KG1 (cell line): Measurements from ENCODE around the gene SFT2D1.

Experiments used
- DNase-seq: peaks from one replicate; lab custom pipeline; 2025; lab: John Stamatoyannopoulos, UW

Gene SFT2D1

GRCh38 chr6:166307082-166308032 is 35.0 kb downstream of the SFT2D1 start:
- no peak for DNase-seq

DNA sequence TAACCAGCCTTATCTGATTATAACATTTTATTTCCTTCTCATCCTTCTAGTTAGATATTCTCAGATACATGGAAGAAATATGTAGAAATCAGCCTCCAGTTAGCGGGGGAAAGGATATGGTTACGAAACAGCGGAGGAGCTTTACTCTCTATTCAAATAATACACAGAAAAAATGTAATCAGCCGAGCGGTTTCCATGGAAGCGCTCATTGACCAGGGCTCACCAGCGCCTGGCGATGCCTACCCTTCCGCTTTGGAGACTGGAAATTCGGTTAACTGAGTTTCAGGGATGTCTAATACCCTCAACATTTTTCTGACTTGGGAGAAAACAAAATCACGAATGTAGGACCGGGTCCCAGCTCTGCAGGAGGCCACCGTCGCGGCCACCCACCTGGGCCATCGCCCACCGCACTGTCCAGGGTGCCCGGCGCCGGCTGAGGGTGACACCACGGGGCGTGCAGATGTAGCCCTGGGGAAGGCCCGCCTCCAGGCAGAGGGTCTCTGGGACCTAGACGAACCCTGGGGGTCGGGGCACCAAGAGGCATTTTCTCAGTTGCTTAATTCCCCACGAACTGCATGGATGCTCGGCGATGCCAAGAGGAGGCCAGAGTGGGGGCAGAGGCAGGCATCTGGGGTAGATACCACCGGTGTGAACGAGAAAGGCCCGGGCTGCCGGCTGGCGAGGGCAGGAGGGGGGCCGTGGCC is 35.8 kb downstream of the SFT2D1 start:
- DNase-seq = no peak

DNA sequence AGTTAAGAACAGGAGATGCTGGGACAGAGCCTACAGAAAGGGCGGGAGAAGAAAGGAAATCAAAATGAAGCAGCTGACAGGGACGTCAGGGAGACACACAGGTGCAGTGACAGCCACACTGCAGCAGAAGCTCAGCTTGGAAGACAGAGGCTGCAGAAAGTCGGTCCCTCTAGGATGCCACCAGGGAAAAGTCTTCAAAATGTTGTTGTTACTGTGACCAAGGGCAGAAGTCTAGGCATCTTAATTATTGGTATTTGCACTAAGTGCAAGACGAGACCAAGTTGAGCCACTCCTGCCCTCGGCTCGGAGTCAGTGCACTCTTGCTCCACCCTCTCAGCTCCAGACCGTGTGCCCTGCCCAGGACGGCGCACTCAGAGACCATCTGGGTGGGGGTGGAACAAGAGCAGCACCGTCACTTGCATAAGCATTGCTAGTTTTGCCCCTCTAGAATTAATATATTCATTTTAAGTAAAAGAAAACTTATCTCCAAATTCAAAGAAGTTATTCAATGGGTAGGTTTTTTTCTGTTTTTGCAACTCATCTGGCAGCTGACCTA is 36.7 kb downstream of the SFT2D1 start:
- no peak for DNase-seq

GRCh38 chr6:166304106-166304505 is 38.2 kb downstream of the SFT2D1 start:
- no peak for DNase-seq

DNA sequence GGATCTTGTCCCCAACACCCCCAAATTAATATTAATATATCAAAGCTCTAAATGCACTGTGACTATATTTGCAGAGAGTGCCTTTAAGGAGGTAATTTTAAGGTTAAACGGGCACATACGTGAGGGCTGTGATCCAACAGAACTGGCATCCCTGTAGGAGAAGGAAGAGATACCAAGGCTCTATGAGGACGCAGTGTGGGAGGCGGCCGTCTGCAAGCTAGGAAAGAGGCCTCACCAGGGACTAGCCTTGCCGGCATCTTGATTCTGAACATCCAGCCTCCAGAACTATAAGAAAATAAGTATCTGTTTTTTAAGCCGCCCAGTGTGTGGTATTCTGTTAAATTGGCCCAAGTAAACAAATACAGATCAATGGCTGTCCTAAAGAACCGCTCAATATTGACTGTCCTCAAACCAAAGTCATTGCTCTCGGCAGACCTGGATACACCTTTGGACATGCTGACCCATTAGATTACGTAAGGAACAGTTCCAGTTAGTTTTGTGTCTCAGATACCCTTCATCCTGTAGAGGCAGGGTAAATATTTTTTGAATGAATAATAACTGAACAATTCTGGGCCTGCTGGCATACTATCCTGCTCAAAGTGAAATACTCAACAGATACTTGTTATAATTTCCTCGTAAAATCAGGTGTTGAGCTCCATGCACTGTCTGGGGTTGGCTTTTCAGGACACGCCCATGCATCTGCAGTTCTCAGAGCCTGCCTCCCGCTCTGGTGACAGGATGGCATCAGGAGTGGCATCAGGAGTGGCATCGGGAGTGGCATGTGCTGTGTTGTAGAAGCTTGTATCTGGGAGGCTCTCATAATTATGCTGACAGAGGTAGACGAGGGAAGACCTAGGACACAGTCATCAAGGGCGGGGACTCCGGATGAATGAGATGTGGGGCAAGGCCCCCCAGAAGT is 40.5 kb downstream of the SFT2D1 start:
- no peak for DNase-seq

DNA sequence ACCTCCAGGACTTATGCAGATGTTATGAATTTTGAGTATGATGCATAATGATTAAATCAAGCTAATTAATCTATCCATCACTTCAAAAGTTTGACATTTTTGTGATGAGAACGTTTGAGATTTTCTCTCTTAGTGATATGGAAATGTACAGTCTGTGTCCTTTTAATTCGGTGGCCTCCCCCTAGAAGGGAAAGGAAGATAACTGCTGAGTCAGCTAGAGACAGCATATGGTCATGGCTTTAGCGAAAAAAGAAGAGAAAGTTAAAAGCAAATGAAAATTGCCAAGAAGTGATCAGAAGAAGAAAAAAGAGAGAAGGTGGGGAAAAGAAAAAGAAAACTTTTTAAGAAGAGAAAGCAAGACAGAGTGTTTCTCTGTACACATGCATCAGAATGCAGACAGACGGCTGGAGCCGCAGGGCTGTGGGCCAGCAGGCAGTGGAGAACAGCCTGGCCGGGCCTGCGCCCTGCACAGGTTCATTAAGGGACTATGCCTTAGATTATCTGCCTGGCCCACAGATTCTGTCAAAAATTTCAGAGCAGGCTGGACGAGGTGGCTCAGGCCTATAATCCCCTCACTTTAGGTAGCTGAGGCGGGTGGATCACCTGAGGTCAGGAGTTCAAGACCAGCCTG is 41.9 kb downstream of the SFT2D1 start:
- no peak for DNase-seq

DNA sequence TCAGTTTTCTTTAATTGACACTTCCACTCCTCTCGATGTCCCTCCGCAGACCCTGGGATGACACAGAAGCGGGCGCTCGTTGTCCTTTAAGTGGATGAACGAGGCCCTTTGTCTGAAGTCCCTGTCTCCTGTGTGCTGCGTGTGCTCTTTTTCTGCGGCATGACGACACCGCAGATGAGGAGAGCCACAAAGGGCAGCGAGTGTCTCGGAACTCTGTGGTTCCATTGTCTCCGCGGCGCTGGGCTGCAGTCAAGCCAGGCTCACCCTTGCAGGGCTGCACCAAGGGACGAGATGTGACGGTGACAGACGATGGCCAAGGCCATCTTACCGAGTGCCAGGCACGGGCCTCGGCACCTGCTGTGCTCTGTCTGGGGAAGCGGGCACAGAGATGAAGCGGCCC is 44.7 kb downstream of the SFT2D1 start:
- DNase-seq = no peak

GRCh38 chr6:166296035-166296883 is 46.1 kb downstream of the SFT2D1 start:
- DNase-seq = no peak

GRCh38 chr6:166293731-166294584 is 48.4 kb downstream of the SFT2D1 start:
- DNase-seq = no peak

DNA sequence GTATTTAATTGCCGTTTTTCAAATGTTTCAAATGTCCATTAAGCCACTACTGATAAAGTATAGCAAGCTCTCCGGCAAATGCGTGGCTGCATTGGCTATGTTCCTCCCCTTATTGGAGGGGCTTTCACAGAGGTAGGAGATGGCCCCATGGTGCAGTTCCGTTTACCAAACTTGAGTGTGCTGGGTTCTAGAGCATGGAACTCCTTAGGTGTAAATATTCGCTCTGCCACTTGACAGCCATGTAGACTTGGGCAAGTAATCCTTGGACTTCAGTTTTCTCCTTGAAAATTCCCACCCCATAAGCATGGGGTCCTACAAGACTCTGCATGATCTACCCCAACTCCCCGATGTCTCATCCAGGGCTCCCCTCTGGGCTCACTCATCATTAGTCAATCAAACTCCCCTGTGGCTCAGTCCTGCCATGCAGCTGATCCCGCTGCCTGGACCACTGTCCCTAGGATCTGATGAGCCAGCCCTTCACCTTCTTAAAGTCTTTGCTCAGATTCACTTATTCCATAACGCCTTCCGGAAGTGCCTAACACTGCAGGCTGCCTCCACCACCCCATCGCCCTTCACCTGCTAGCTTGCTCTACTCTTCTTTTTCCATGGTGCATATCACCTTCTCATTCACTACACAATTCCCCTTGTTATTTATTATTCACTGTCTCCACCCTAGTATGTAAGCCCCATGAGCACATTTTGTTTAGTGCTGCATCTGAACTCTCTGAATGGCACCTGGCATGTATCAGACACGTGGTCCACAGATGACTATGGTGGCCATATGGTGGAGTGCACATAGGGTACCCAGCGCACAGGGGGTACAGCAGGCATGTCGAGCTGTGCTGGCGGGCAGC is 52.9 kb downstream of the SFT2D1 start:
- DNase-seq = no peak

- DNase-seq = no peak
Measured at GRCh38 chr6:166286839-166287271, 55.5 kb downstream of the SFT2D1 start.

GRCh38 chr6:166285233-166285632 is 57.1 kb downstream of the SFT2D1 start:
- no peak for DNase-seq

DNA sequence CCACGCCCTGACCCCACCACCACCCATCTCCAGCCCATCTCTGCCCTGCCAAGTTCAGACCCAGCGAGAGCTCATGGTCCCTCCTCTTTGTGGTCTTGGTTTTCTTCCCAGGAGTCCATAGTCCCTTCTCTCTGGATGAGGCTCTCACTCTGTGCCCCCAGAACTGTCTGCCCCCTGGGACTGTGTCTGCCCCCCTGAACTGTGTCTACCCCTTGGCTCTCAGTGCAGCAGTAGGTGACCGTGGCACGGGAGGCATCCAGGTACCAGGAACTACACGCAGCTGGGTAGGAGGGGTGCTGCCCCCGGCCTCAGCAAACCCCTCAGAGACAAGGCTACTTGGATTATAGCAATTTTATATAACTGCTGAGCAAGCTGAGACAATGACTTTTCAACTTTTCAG is 57.7 kb downstream of the SFT2D1 start:
- DNase-seq = no peak

GRCh38 chr6:166282394-166283032 is 59.8 kb downstream of the SFT2D1 start:
- no peak for DNase-seq

DNA sequence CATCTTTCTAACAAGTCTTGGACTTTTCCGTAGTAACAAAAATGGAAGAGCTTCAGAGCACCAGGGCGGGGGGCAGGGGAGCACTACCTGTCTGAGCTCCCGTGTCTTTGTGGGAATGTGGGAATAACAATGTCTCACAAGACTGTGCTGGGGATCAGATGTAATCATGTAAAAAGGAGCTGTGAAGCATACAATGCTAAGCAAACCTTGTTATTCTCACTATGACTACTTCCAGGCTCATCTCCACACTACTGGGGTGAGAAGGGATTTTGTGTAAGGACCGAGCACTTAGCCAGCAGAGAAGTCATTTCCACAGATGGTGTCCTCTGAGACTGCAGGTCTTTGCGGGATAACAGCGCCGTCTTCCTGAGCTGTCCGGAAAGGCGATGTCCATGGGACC is 61.2 kb downstream of the SFT2D1 start:
- DNase-seq = no peak

- no peak for DNase-seq
Measured at GRCh38 chr6:166279393-166279679, 63.0 kb downstream of the SFT2D1 start.

GRCh38 chr6:166278579-166279392 is 63.6 kb downstream of the SFT2D1 start:
- no peak for DNase-seq
